Stomach (tissue), 9 donors: Measurements from ENCODE around the gene LRRC3. TPM values are rescaled to one million over a fixed set of nuclear protein-coding genes. Genes with fewer than 3 reads are reported as not detected.
"Not testable (repeated sequence)": the region's sequence is repeated elsewhere in the genome, so short reads cannot be mapped to it uniquely, and the experiment has no call there.

Source experiments
- DNase-seq, 2 donors: peaks; one replicate each; pipeline versions ENCODE4 v3.0.0 to v3.0.0-alpha.2; 2013 to 2019
- H3K27ac ChIP-seq, 5 donors: fragments of 200-600 bp in 4 of 5; sonication (generic) in 4 of 5; one replicate each; pipeline ENCODE4 v1.5.1; 2013 to 2019; ENCODE audit warnings: mild to moderate bottlenecking in 1 of 5, moderate library complexity in 1 of 5
- H3K27me3 ChIP-seq, 3 donors: fragments of 200-600 bp; sonication (generic); one replicate each; pipeline ENCODE4 v1.5.1; 2017 to 2019; ENCODE audit warnings: mixed run types in 1 of 3
- H3K36me3 ChIP-seq, 4 donors: fragments of 200-600 bp; sonication (generic); 1 replicate in 3 of 4; 2 replicates in 1 of 4; pipeline ENCODE4 v1.5.1; 2016 to 2019
- H3K4me1 ChIP-seq, 4 donors: fragments of 200-600 bp; sonication (generic); one replicate each; pipeline ENCODE4 v1.5.1; 2016 to 2019
- H3K4me3 ChIP-seq, 4 donors: fragments of 200-600 bp; sonication (generic) in 3 of 4; one replicate each; pipeline ENCODE4 v1.5.1; 2016 to 2019; ENCODE audit warnings: mild to moderate bottlenecking in 1 of 4
- H3K9me3 ChIP-seq, 4 donors: fragments of 200-600 bp; sonication (generic); one replicate each; pipeline ENCODE4 v1.5.1; 2016 to 2019
- CTCF ChIP-seq, 7 experiments: fragments of 450-650 bp in 4 of 7; fragments of 200-600 bp in 3 of 7; sonication (generic) in 3 of 7; IDR thresholded peaks; one replicate each; pipeline ENCODE4 v1.5.1; 2016 to 2019; ENCODE audit warnings: antibody characterized with exemption in 7 of 7, control low read depth in 2 of 7, mild to moderate bottlenecking in 1 of 7
- EP300 ChIP-seq: sonication (generic); formaldehyde crosslinking; IDR thresholded peaks from one replicate; pipeline ENCODE4 v1.6.1; 2017; ENCODE audit warnings: antibody characterized with exemption
- POLR2A ChIP-seq, 4 donors: fragments of 450-650 bp; IDR thresholded peaks; one replicate each; pipeline ENCODE4 v1.6.1; 2016; ENCODE audit warnings: antibody characterized with exemption in 4 of 4, control low read depth in 2 of 4, mild to moderate bottlenecking in 1 of 4, moderate library complexity in 1 of 4
- POLR2AphosphoS5 ChIP-seq, 3 donors: sonication (generic); formaldehyde crosslinking; IDR thresholded peaks; one replicate each; pipeline ENCODE4 v1.6.1; 2016; ENCODE audit warnings: antibody characterized with exemption in 3 of 3
- WGBS, 5 donors: extraction: QIAGEN DNeasy Blood & Tissue Kit in 3 of 5; methylation state at CpG; one replicate each; pipeline versions ENCODE4 v1.1.5 to v1.1.7; 2013 to 2018; 5-methylcytosine and 5-hydroxymethylcytosine counted together
- intact Hi-C: fragments of 100-400 bp; cut with DNase I; formaldehyde crosslinking; loops from one replicate; pipeline ENCODE4 v1.15.1; 2023; ENCODE audit warnings: low total_unique reads
- polyA plus RNA-seq, 3 donors: library from polyadenylated mRNA; stranded (reverse); fragments of 200-250 nt; gene quantifications; one replicate each; pipeline ENCODE4 v1.2.3, GENCODE V29; 2013
- total RNA-seq, 5 donors: library from RNA; depleted of rRNA; stranded (reverse); fragments of >200 nt; gene quantifications; one replicate each; pipeline versions ENCODE4 v1.1.0 to v1.2.3, GENCODE V29; 2014 to 2016
- donor health status: healthy with polysubstance abuse.
- donor health status: Bipolar disorder and iron deficiency.
- donor health status: healthy.

The LRRC3 gene
- total and polyA plus RNA-seq, 8 donors, result 0.76 to 8.0 (median 1.5) TPM

DNA sequence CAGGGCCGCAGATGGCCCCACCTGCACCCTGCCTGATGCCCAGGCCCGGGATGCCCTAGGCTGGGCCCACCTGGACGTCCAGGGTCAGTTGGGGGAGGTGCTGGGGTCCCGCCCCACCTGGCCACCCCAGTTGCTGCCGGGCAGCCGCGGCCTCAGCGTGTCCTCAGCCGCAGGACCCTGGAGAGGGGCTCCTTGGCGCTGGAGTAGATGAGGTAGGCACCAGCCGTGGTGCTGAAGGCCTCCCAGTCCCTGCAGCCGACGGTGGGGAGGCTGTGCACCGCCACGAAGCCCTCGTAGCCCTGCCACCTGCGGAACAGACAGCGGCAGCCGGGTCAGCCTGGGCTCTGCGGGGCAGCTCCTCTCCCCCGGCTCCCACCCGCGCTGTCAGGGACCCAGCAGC, 44.3 kb downstream of the LRRC3 start:
- Histone ChIP-seq H3K9me3 (no peaks in the 10 kb centered on the region), H3K4me3 (no peak overlapping the region), H3K36me3 (no peaks in the 10 kb centered on the region), H3K27ac (no peak overlapping the region), H3K4me1 (peaks cover 0 to 23% (median 18%) of the 10 kb centered on the region in 4 donors), H3K27me3 (peaks cover 0 to 73% (median 0%) of the 10 kb centered on the region in 3 donors)
- 82 to 90% (median 88%) methylated on average over 13 to 23 of the region's 23 CpGs for WGBS, 5 donors
- no peak for DNase-seq
- intact Hi-C loops, result no loop called here
- TF ChIP-seq CTCF (IDR thresholded peaks at IDR 0.05) (no peak), EP300 (no peak)

DNA sequence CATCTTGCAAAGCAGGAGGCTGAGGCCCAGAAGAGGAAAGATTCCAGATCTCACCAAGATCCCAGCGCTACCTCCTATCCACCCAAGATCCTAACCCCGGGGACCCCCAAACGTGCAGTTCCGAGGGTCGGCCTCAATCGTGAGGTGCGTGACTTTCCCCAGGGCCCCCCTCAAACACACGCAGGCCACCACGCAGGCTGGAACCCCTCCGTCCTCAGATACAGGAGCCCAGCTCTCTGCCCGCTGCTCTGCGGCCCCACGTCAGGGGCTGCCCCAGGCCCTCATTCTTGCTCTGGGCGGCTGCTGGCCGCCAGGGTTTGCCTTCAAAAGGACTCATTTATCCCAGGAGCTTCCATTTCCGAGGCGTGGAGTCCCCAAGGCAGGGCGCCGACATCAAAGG, 44.8 kb downstream of the LRRC3 start:
- WGBS, 5 donors, result 78 to 86% (median 80%) methylated on average over 19 of the region's 19 CpGs
- Histone ChIP-seq H3K4me1 (peaks cover 0 to 23% (median 18%) of the 10 kb centered on the region in 4 donors), H3K27ac (no peak overlapping the region), H3K9me3 (no peaks in the 10 kb centered on the region), H3K36me3 (no peaks in the 10 kb centered on the region), H3K4me3 (no peak overlapping the region), H3K27me3 (peaks cover 0 to 68% (median 0%) of the 10 kb centered on the region in 3 donors)
- no peak for TF ChIP-seq CTCF (IDR thresholded peaks at IDR 0.05)
- no peak for TF ChIP-seq POLR2A (IDR thresholded peaks at IDR 0.05)
- TF ChIP-seq POLR2AphosphoS5 (IDR thresholded peaks at IDR 0.05), result no peak
- no peak for TF ChIP-seq EP300
- intact Hi-C loops, result no loop called here
- no peak for DNase-seq

DNA sequence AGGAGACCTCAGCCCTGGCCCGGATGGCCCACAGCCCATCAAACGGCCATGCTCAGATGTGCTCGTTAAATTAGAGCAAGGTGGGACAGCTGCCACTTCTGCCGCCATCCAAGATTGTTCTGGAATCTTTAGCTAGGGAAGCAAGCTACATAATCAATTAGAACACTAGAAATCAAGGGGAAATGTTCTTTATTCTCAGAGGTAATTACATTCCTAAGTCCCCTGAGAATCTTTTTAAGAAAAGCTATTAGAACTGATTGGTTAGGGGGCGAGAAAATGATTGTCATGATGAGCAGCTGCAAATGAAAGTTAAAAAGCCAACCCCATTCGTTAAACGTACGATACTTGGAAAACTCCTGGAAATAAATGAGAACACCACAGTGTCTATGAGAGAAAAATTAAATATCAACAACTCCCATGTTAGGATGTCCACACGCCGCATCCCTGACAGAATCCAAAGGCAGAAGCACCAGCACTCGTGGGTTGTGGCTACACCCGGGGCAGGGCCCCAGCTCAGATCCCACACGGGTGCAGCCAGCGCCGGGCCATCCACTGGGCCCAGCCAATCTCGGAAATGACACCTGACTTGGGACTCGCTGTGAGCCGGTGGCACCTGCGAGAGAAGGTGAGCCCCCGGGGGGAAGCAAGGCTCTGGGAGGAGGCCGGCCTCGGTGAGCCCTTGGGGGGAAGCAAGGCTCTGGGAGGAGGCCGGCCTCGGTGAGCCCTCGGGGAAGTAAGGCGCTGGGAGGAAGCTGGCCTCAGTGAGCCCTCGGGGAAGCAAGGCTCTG, 47.1 kb downstream of the LRRC3 start:
- Histone ChIP-seq H3K36me3 (no peaks in the 10 kb centered on the region), H3K4me1 (peaks cover 0 to 18% (median 16%) of the 10 kb centered on the region in 4 donors), H3K4me3 (no peak overlapping the region), H3K27ac (no peak overlapping the region), H3K27me3 (peaks cover 0 to 68% (median 0%) of the 10 kb centered on the region in 3 donors), H3K9me3 (no peaks in the 10 kb centered on the region)
- DNase-seq, result no peak
- intact Hi-C loops, result no loop called here
- TF ChIP-seq CTCF (IDR thresholded peaks at IDR 0.05), result no peak
- WGBS, 5 donors, result 86 to 91% (median 90%) methylated on average over 27 of the region's 27 CpGs

DNA sequence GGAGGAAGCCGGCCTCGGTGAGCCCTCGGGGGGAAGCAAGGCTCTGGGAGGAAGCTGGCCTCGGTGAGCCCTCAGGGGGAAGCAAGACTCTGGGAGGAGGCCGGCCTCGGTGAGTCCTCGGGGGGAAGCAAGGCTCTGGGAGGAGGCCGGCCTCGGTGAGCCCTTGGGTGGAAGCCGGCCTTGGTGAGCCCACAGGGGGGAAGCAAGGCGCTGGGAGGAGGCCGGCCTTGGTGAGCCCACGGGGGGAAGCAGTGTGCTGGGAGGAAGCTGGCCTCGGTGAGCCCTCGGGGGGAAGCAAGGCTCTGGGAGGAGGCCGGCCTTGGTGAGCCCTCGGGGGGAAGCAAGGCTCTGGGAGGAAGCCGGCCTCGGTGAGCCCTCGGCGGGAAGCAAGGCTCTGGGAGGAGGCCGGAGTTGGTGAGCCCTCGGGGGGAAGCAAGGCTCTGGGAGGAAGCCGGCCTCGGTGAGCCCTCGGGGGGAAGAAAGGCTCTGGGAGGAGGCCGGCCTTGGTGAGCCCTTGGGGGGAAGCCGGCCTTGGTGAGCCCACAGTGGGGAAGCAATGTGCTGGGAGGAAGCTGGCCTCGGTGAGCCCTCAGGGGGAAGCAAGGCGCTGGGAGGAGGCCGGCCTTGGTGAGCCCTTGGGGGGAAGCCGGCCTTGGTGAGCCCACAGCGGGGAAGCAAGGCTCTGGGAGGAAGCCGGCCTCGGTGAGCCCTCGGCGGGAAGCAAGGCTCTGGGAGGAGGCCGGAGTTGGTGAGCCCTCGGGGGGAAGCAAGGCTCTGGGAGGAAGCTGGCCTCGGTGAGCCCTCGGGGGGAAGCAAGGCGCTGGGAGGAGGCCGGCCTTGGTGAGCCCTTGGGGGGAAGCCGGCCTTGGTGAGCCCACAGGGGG, 47.9 kb downstream of the LRRC3 start:
- DNase-seq, H3K36me3 ChIP-seq, H3K9me3 ChIP-seq, intact Hi-C loops, H3K4me3 ChIP-seq, H3K27ac ChIP-seq: not testable (repeated sequence)
- WGBS, 5 donors, result 75 to 92% (median 85%) methylated on average over 40 to 44 of the region's 44 CpGs
- Histone ChIP-seq H3K4me1 (peaks cover 0 to 10% (median 9%) of the 10 kb centered on the region in 4 donors), H3K27me3 (peaks cover 0 to 66% (median 0%) of the 10 kb centered on the region in 3 donors)
